Esophagus muscularis mucosa (tissue), 4 donors: ENCODE measurements around the gene QSOX2. TPM values are rescaled to one million over a fixed set of nuclear protein-coding genes. Genes with fewer than 3 reads are reported as not detected.

Experiments used
- DNase-seq: peaks from one replicate; pipeline ENCODE4 v3.0.0-alpha.2; 2017; ENCODE audit errors: extremely low spot score
- H3K27ac ChIP-seq, 4 donors: fragments of 200-600 bp; sonication (generic); replicated peaks in 1 of 4; 1 replicate in 3 of 4; 2 replicates in 1 of 4; pipeline ENCODE4 v1.5.1; 2016 to 2019; ENCODE audit warnings: mild to moderate bottlenecking in 1 of 4
- H3K27me3 ChIP-seq, 4 donors: fragments of 200-600 bp; sonication (generic); one replicate each; pipeline versions ENCODE4 v1.5.1 to v1.6.0; 2016 to 2019
- H3K36me3 ChIP-seq, 4 donors: fragments of 200-600 bp; sonication (generic); one replicate each; pipeline ENCODE4 v1.5.1; 2016 to 2019
- H3K4me1 ChIP-seq, 4 donors: fragments of 200-600 bp; sonication (generic); one replicate each; pipeline ENCODE4 v1.5.1; 2016 to 2019
- H3K4me3 ChIP-seq, 4 donors: fragments of 200-600 bp; sonication (generic); 1 replicate in 2 of 4; 2 replicates in 2 of 4; pipeline ENCODE4 v1.5.1; 2016 to 2019; ENCODE audit warnings: mild to moderate bottlenecking in 4 of 4, moderate library complexity in 1 of 4
- H3K9me3 ChIP-seq, 4 donors: fragments of 200-600 bp; sonication (generic); 1 replicate in 3 of 4; 2 replicates in 1 of 4; pipeline ENCODE4 v1.5.1; 2016 to 2019
- CTCF ChIP-seq, 3 experiments: fragments of 200-600 bp in 2 of 3; fragments of 450-650 bp in 1 of 3; sonication (generic) in 2 of 3; IDR thresholded peaks; one replicate each; pipeline ENCODE4 v1.5.1; 2017 to 2019; ENCODE audit warnings: antibody characterized with exemption in 3 of 3, mild to moderate bottlenecking in 2 of 3, moderate library complexity in 1 of 3
- EP300 ChIP-seq: sonication (generic); formaldehyde crosslinking; IDR thresholded peaks from one replicate; pipeline ENCODE4 v1.6.1; 2017; ENCODE audit warnings: antibody characterized with exemption
- POLR2A ChIP-seq: fragments of 450-650 bp; IDR thresholded peaks from one replicate; pipeline ENCODE4 v1.6.1; 2017; ENCODE audit warnings: antibody characterized with exemption, moderate library complexity, mild to moderate bottlenecking, low read depth
- POLR2AphosphoS5 ChIP-seq, 2 donors: sonication (generic); formaldehyde crosslinking; IDR thresholded peaks; one replicate each; pipeline ENCODE4 v1.6.1; 2017; ENCODE audit warnings: antibody characterized with exemption in 2 of 2
- WGBS: methylation state at CpG from one replicate; pipeline ENCODE4 v1.1.5; 2018; 5-methylcytosine and 5-hydroxymethylcytosine counted together
- intact Hi-C: fragments of 100-400 bp; cut with DNase I; formaldehyde crosslinking; loops from one replicate; pipeline ENCODE4 v1.15.1; 2023
- total RNA-seq, 4 donors: library from RNA; depleted of rRNA; stranded (reverse); fragments of >200 nt; gene quantifications; one replicate each; pipeline versions ENCODE4 v1.1.0 to v1.2.1, GENCODE V29; 2016

Gene QSOX2
- total RNA-seq, 4 donors from 2014 or later, result 5.4 to 7.6 (median 6.3) TPM

GRCh38 chr9:136190656-136191055 lies 55.0 kb downstream of the QSOX2 start:
- Histone ChIP-seq H3K4me3 (no peak overlapping the region), H3K9me3 (no peaks in the 10 kb centered on the region), H3K36me3 (no peaks in the 10 kb centered on the region), H3K27ac (no peak overlapping the region), H3K27me3 (peaks cover 0 to 100% (median 48%) of the 10 kb centered on the region in 4 donors), H3K4me1 (peaks cover 0 to 24% (median 11%) of the 10 kb centered on the region in 4 donors)
- DNase-seq, result no peak
- intact Hi-C loops, result no loop called here
- TF ChIP-seq POLR2A (no peak), EP300 (no peak), CTCF (IDR thresholded peaks at IDR 0.05) (no peak), POLR2AphosphoS5 (IDR thresholded peaks at IDR 0.05) (no peak)
- WGBS, result 67% methylated on average over 2 of the region's 11 CpGs

GRCh38 chr9:136190237-136190601 lies 55.4 kb downstream of the QSOX2 start:
- Histone ChIP-seq H3K36me3 (no peaks in the 10 kb centered on the region), H3K27ac (no peak overlapping the region), H3K9me3 (no peaks in the 10 kb centered on the region), H3K4me3 (no peak overlapping the region), H3K4me1 (peaks cover 0 to 24% (median 11%) of the 10 kb centered on the region in 4 donors), H3K27me3 (peaks cover 0 to 100% (median 43%) of the 10 kb centered on the region in 4 donors)
- intact Hi-C loops, result no loop called here
- DNase-seq, result no peak
- 62% methylated on average over 3 of the region's 7 CpGs for WGBS
- no peak for TF ChIP-seq POLR2AphosphoS5 (IDR thresholded peaks at IDR 0.05)
- no peak for TF ChIP-seq POLR2A
- no peak for TF ChIP-seq CTCF (IDR thresholded peaks at IDR 0.05)
- TF ChIP-seq EP300, result no peak

GRCh38 chr9:136189394-136190236 lies 56.0 kb downstream of the QSOX2 start:
- WGBS, result 50% methylated on average over 21 of the region's 28 CpGs
- no peaks in the 10 kb centered on the region for H3K36me3 ChIP-seq
- no peaks in the 10 kb centered on the region for H3K9me3 ChIP-seq
- H3K27ac ChIP-seq, result no peak overlapping the region
- H3K4me3 ChIP-seq, result no peak overlapping the region
- TF ChIP-seq EP300 (no peak), POLR2AphosphoS5 (IDR thresholded peaks at IDR 0.05) (no peak), POLR2A (no peak)
- H3K4me1 ChIP-seq, result peaks cover 0 to 24% (median 11%) of the 10 kb centered on the region in 4 donors
- DNase-seq, result no peak
- intact Hi-C loops, result no loop called here
- peaks cover 0 to 100% (median 39%) of the 10 kb centered on the region in 4 donors for H3K27me3 ChIP-seq

GRCh38 chr9:136187683-136188586 lies 57.7 kb downstream of the QSOX2 start:
- intact Hi-C loops, result no loop called here
- H3K27me3 ChIP-seq, result peaks cover 0 to 98% (median 23%) of the 10 kb centered on the region in 4 donors

More at GRCh38 chr9:136187683-136188586, 57.7 kb downstream of the QSOX2 start:
- H3K9me3 ChIP-seq, result no peaks in the 10 kb centered on the region
- H3K4me3 ChIP-seq, result no peak overlapping the region
- DNase-seq, result no peak
- no peaks in the 10 kb centered on the region for H3K36me3 ChIP-seq
- H3K4me1 ChIP-seq, result peaks cover 0 to 11% (median 3%) of the 10 kb centered on the region in 4 donors
- WGBS, result 67% methylated on average over 14 of the region's 25 CpGs
- no peak for TF ChIP-seq EP300
- TF ChIP-seq POLR2A, result no peak
- no peak for TF ChIP-seq CTCF (IDR thresholded peaks at IDR 0.05)
- TF ChIP-seq POLR2AphosphoS5 (IDR thresholded peaks at IDR 0.05), result no peak
- no peak overlapping the region for H3K27ac ChIP-seq
